Activated CD4-positive, alpha-beta memory T cell treated with anti-CD3 and anti-CD28 coated beads for 36 hours (primary cell): ENCODE measurements around the gene ZNF518B. TPM values are rescaled to one million over a fixed set of nuclear protein-coding genes. Genes with fewer than 3 reads are reported as not detected.

Experiments
- CTCF ChIA-PET: fragments of 350-600 bp; sonication (Branson Sonifier 250); formaldehyde crosslinking; loops from one replicate; lab custom pipeline; 2021; ENCODE audit warnings: antibody characterized with exemption, inconsistent platforms; lab: Charles Lee
- POLR2A ChIA-PET: fragments of 350-600 bp; sonication (Branson Sonifier 250); formaldehyde crosslinking; loops from one replicate; lab custom pipeline; 2021; ENCODE audit warnings: antibody characterized with exemption; lab: Charles Lee
- DNase-seq: peaks from one replicate; pipeline ENCODE4 v3.0.0-alpha.2; 2020
- H3K27ac Mint-ChIP-seq: one replicate; pipeline ENCODE4 v1.8.0; 2021; ENCODE audit warnings: mixed read lengths
- H3K27me3 Mint-ChIP-seq: one replicate; pipeline ENCODE4 v1.8.0; 2021; ENCODE audit warnings: mixed read lengths
- H3K36me3 Mint-ChIP-seq: one replicate; pipeline ENCODE4 v1.8.0; 2021; ENCODE audit warnings: mixed read lengths
- H3K4me1 Mint-ChIP-seq: one replicate; pipeline ENCODE4 v1.8.0; 2021; ENCODE audit warnings: low read depth, mixed read lengths
- H3K4me3 Mint-ChIP-seq: one replicate; pipeline ENCODE4 v1.8.0; 2021; ENCODE audit warnings: mild to moderate bottlenecking, mixed read lengths
- H3K9me3 Mint-ChIP-seq: one replicate; pipeline ENCODE4 v1.8.0; 2021; ENCODE audit warnings: mixed read lengths
- intact Hi-C: fragments of 100-400 bp; cut with micrococcal nuclease; formaldehyde crosslinking; loops from one replicate; pipeline ENCODE4 v1.15.1; 2023
- total RNA-seq, 2 experiments: library from RNA; stranded (reverse); gene quantifications; one replicate each; pipeline ENCODE4 v1.2.3, GENCODE V29; 2021

ZNF518B gene
- total RNA-seq, 2 experiments from 2014 or later = 14.3 to 14.7 TPM

- H3K27ac Mint-ChIP-seq = no peak overlapping the region
- POLR2A ChIA-PET = no interaction called here
- H3K4me3 Mint-ChIP-seq = no peak overlapping the region
- no peaks in the 10 kb centered on the region for H3K27me3 Mint-ChIP-seq
- DNase-seq = no peak
- intact Hi-C loops = no loop called here
- CTCF ChIA-PET = no interaction called here
- no peaks in the 10 kb centered on the region for H3K9me3 Mint-ChIP-seq
- H3K4me1 Mint-ChIP-seq = no peaks in the 10 kb centered on the region
- H3K36me3 Mint-ChIP-seq = no peaks in the 10 kb centered on the region
Measured at GRCh38 chr4:10470505-10470904, 13.3 kb upstream of the ZNF518B start.

GRCh38 chr4:10466161-10466560 is 8.9 kb upstream of the ZNF518B start:
- ChIA-PET CTCF (no interaction called here), POLR2A (no interaction called here)
- peaks cover 4% of the 10 kb centered on the region for H3K36me3 Mint-ChIP-seq
- DNase-seq = no peak
- no peak overlapping the region for H3K27ac Mint-ChIP-seq
- intact Hi-C loops = no loop called here
- no peak overlapping the region for H3K4me3 Mint-ChIP-seq
- H3K27me3 Mint-ChIP-seq = peaks cover 33% of the 10 kb centered on the region
- H3K9me3 Mint-ChIP-seq = no peaks in the 10 kb centered on the region
- H3K4me1 Mint-ChIP-seq = peaks cover 9% of the 10 kb centered on the region

- intact Hi-C loops = loop anchor here (5.0 kb wide), 1 partner anchor 194 kb away; no protein-coding TSS in a partner anchor
- Mint-ChIP-seq H3K9me3 (no peaks in the 10 kb centered on the region), H3K36me3 (peaks cover 4% of the 10 kb centered on the region), H3K4me1 (peaks cover 20% of the 10 kb centered on the region), H3K27ac (no peak overlapping the region), H3K4me3 (no peak overlapping the region), H3K27me3 (peaks cover 33% of the 10 kb centered on the region)
- ChIA-PET POLR2A (interaction anchor here (0.6 kb wide), 1 partner anchor 26 kb away, joined by 4 read pairs; no protein-coding TSS in a partner anchor), CTCF (interaction anchor here (0.7 to 2.7 kb wide), 3 partner anchors 11 to 181 kb away, joined by 4 to 28 read pairs (median 4); no protein-coding TSS in a partner anchor)
- DNase-seq = no peak
Measured at GRCh38 chr4:10462876-10463275, 5.7 kb upstream of the ZNF518B start.

GRCh38 chr4:10461850-10462400 is 4.7 kb upstream of the ZNF518B start:
- Mint-ChIP-seq H3K36me3 (peaks cover 4% of the 10 kb centered on the region), H3K4me1 (peaks cover 24% of the 10 kb centered on the region), H3K9me3 (no peaks in the 10 kb centered on the region), H3K27me3 (peaks cover 33% of the 10 kb centered on the region), H3K4me3 (peak overlapping the region; percentile 72), H3K27ac (no peak overlapping the region)
- intact Hi-C loops = loop anchor here (1.0 to 5.0 kb wide), 5 partner anchors 76 to 345 kb away; partner anchors contain the start of gene WDR1
- DNase-seq = no peak
- POLR2A ChIA-PET = interaction anchor here (2.0 kb wide), 1 partner anchor 345 kb away, joined by 9 read pairs; the partner anchor contains the start of gene WDR1
- CTCF ChIA-PET = interaction anchor here (0.7 to 2.7 kb wide), 25 partner anchors 8 to 771 kb away, joined by 3 to 29 read pairs (median 4); no protein-coding TSS in a partner anchor

- CTCF ChIA-PET = interaction anchor here (0.6 to 2.7 kb wide), 30 partner anchors 8 to 770 kb away, joined by 3 to 29 read pairs (median 4); no protein-coding TSS in a partner anchor
- peak overlapping the region; percentile 72 for H3K4me3 Mint-ChIP-seq
- no peaks in the 10 kb centered on the region for H3K9me3 Mint-ChIP-seq
- peaks cover 4% of the 10 kb centered on the region for H3K36me3 Mint-ChIP-seq
- peaks cover 25% of the 10 kb centered on the region for H3K4me1 Mint-ChIP-seq
- POLR2A ChIA-PET = interaction anchor here (2.0 kb wide), 1 partner anchor 344 kb away, joined by 9 read pairs; the partner anchor contains the start of gene WDR1
- H3K27ac Mint-ChIP-seq = no peak overlapping the region
- intact Hi-C loops = loop anchor here (1.0 to 5.0 kb wide), 5 partner anchors 77 to 344 kb away; partner anchors contain the start of gene WDR1
- DNase-seq = peak; percentile 78
- peaks cover 33% of the 10 kb centered on the region for H3K27me3 Mint-ChIP-seq
Measured at GRCh38 chr4:10461091-10461849, 4.0 kb upstream of the ZNF518B start.

DNA sequence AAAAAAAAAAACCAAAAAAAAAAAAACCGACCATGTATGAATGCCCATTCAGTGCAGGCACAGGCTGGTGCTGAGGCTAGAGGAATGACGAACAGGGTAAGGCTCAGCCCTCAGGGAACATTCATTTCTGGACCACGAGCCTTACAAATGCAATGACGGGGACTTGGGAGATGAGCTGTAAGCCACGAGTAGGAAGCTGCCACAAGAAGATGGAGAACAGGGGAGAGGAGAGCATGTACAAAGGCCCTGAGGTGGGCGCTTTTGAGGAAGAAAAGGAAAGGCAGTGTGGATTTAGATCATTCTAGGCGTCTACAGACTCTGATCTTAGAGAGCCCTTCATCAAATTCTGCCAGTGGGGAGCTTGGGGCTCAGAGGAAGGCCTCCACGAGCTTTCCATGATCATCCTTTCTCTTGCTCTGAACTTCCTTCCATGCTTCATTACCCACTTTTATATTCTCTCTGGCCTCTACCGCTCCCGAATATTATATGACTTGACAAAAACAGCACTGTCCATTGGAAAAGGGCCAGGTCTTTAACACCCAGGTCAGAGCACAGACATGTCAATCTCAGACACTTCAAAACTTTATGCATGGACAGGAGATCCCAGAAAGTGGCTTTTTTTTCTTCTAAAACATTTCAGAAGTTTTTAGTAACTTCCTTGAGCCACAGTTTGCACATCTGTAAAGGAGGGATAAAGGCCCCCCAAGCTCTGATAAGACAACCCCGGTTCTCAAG is 3.3 kb upstream of the ZNF518B start:
- intact Hi-C loops = loop anchor here (1.0 to 5.0 kb wide), 6 partner anchors 78 to 344 kb away; partner anchors contain the start of gene WDR1
- H3K4me1 Mint-ChIP-seq = peaks cover 31% of the 10 kb centered on the region
- H3K27ac Mint-ChIP-seq = no peak overlapping the region
- H3K27me3 Mint-ChIP-seq = peaks cover 33% of the 10 kb centered on the region
- peak; percentile 79 for DNase-seq
- ChIA-PET POLR2A (interaction anchor here (0.6 to 2.0 kb wide), 2 partner anchors 343 to 1020 kb away, joined by 3 to 9 read pairs; partner anchors contain the start of gene WDR1), CTCF (interaction anchor here (0.8 to 2.7 kb wide), 25 partner anchors 8 to 769 kb away, joined by 3 to 29 read pairs (median 4); no protein-coding TSS in a partner anchor)
- peak overlapping the region; percentile 30 for H3K4me3 Mint-ChIP-seq
- H3K36me3 Mint-ChIP-seq = peaks cover 4% of the 10 kb centered on the region
- no peaks in the 10 kb centered on the region for H3K9me3 Mint-ChIP-seq

DNA sequence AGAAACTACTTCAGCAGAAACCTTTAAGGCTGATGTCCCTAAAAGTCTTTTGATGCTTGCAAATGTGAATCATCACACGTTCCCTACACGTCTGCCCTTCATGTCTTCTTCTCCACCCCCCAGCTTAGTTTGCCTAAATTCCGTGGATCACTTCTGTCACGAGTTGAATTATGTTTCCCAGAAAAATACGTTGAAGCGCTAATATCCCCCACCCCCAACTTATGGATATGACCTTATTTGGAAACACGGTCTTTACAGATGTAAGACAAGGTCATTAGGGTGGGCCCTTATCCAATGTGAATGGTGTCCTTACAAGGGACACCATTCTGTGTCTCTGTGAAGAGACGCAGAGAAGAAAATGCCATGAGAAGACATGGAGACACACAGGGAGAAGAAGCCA is 2.1 kb upstream of the ZNF518B start:
- POLR2A ChIA-PET = no interaction called here

DNA sequence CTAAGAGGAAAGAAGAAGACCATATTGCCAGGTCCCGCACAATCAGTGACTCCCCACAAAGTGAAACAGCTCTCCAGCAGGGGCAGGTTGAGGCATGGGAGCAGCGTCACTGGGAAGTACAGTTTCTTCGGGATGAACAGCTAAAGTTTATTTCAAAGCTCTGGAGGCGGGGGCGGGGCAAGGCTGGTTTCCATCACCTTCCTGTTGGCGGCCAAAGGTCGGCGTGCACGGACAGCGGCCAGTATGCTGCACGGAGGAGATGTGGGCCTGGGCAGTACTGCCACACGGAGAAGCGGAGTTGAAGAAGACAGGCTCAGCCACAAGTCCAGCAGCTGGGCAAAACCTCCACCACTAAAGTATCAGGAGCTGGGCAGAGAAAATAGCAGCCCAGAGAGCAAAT is 951 bp upstream of the ZNF518B start:
- Mint-ChIP-seq H3K4me1 (peaks cover 40% of the 10 kb centered on the region), H3K27me3 (peaks cover 19% of the 10 kb centered on the region), H3K27ac (no peak overlapping the region), H3K36me3 (peaks cover 24% of the 10 kb centered on the region), H3K9me3 (no peaks in the 10 kb centered on the region), H3K4me3 (no peak overlapping the region)
- ChIA-PET CTCF (interaction anchor here (0.9 kb wide), 1 partner anchor 298 kb away, joined by 3 read pairs; no protein-coding TSS in a partner anchor), POLR2A (interaction anchor here (1.6 to 2.0 kb wide), 2 partner anchors 340 to 342 kb away, joined by 5 to 8 read pairs; partner anchors contain the start of gene WDR1)
- intact Hi-C loops = no loop called here
- no peak for DNase-seq

More for the DNA sequence above, 2.1 kb upstream of the ZNF518B start:
- no peak for DNase-seq
- H3K9me3 Mint-ChIP-seq = no peaks in the 10 kb centered on the region
- H3K27ac Mint-ChIP-seq = no peak overlapping the region
- intact Hi-C loops = no loop called here
- H3K4me3 Mint-ChIP-seq = no peak overlapping the region
- CTCF ChIA-PET = no interaction called here
- H3K36me3 Mint-ChIP-seq = peaks cover 14% of the 10 kb centered on the region
- peaks cover 23% of the 10 kb centered on the region for H3K27me3 Mint-ChIP-seq
- peaks cover 37% of the 10 kb centered on the region for H3K4me1 Mint-ChIP-seq

DNA sequence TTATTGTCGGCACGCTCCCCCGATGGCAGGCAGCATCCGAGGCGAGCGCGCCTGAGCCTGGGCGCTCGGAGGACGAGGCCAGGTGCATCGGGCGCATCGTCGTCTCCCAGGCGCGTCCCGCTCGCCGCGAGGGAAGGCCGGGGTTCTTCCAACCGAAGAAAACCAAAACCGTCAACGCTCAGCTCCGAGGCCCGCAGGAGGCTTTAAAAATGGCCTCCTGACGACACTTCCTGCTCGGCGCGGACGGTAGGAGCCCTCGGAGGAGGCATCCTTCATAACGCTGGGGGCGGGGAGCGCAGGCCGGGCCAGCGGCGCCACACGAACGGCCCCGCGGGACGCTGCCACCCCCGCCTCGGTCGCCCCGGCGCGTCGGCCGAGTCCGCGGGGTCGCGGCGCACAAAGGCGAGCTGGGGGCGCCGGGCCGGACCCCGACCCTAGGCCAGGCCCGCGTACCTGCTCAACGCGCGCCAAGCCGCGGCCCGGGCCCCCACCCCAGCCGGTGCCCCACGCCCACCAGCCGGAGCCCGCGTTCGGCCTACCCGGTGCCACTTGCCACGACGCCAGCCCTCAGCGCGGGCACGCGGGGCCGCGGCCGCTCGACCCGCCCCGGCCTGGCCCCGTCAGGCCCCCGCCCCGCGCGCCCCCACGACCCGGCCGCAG is 501 bp downstream of the ZNF518B start:
- peak; percentile 75 for DNase-seq
- H3K9me3 Mint-ChIP-seq = no peaks in the 10 kb centered on the region
- ChIA-PET POLR2A (interaction anchor here (1.4 to 2.0 kb wide), 3 partner anchors 18 to 340 kb away, joined by 3 to 8 read pairs (median 5); partner anchors contain the start of gene WDR1), CTCF (interaction anchor here (0.7 to 1.4 kb wide), 3 partner anchors 81 to 1129 kb away, joined by 3 to 5 read pairs (median 4); no protein-coding TSS in a partner anchor)
- intact Hi-C loops = no loop called here
- H3K27ac Mint-ChIP-seq = peak overlapping the region; percentile 59
- H3K36me3 Mint-ChIP-seq = peaks cover 35% of the 10 kb centered on the region
- peaks cover 35% of the 10 kb centered on the region for H3K4me1 Mint-ChIP-seq
- peak overlapping the region; percentile 87 for H3K4me3 Mint-ChIP-seq
- peaks cover 4% of the 10 kb centered on the region for H3K27me3 Mint-ChIP-seq

- Mint-ChIP-seq H3K4me1 (peaks cover 31% of the 10 kb centered on the region), H3K4me3 (peak overlapping the region; percentile 87), H3K9me3 (no peaks in the 10 kb centered on the region), H3K36me3 (peaks cover 38% of the 10 kb centered on the region), H3K27ac (peak overlapping the region; percentile 59), H3K27me3 (no peaks in the 10 kb centered on the region)
- intact Hi-C loops = no loop called here
- POLR2A ChIA-PET = interaction anchor here (1.4 to 2.0 kb wide), 2 partner anchors 18 to 338 kb away, joined by 3 to 8 read pairs; no protein-coding TSS in a partner anchor
- CTCF ChIA-PET = interaction anchor here (0.6 to 1.4 kb wide), 4 partner anchors 81 to 1130 kb away, joined by 3 to 5 read pairs (median 4); no protein-coding TSS in a partner anchor
- no peak for DNase-seq
Measured at GRCh38 chr4:10456260-10456594, 999 bp downstream of the ZNF518B start.

DNA sequence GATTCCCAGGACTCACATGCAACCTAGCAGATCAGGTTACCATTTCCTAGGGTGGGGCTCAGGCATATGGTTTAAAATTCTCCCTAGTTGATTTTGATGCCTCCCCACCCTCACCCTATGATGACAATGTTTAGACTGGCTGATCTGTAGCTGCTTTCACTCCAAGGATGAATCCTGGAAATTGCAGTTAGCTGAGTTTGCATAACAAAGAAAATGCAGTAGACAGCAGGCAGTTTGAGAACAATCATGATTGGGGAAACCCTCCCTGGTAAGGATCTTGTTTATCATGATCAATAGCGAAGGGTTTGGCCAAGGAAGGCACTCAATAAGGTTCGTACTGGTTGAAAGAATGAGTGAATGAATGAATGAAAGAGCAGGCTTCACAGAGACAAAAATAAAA is 2.1 kb downstream of the ZNF518B start:
- Mint-ChIP-seq H3K9me3 (peaks cover 8% of the 10 kb centered on the region), H3K4me1 (peaks cover 22% of the 10 kb centered on the region), H3K4me3 (no peak overlapping the region), H3K36me3 (peaks cover 48% of the 10 kb centered on the region), H3K27ac (no peak overlapping the region), H3K27me3 (no peaks in the 10 kb centered on the region)
- ChIA-PET CTCF (no interaction called here), POLR2A (no interaction called here)
- intact Hi-C loops = no loop called here
- DNase-seq = no peak
